Peyer's patch (tissue), 4 donors: ENCODE measurements around the gene CDH23. TPM values are rescaled to one million over a fixed set of nuclear protein-coding genes. Genes with fewer than 3 reads are reported as not detected.
A peak's percentile ranks its signal among the peaks of the same experiment; 100 is the strongest.

ENCODE experiments used
- DNase-seq, 3 donors: peaks; one replicate each; pipeline ENCODE4 v3.0.0-alpha.2; 2017 to 2019
- H3K27ac ChIP-seq, 4 donors: fragments of 200-600 bp; sonication (generic); one replicate each; pipeline ENCODE4 v1.5.1; 2016 to 2019
- H3K27me3 ChIP-seq, 2 donors: fragments of 200-600 bp; sonication (generic); one replicate each; pipeline ENCODE4 v1.5.1; 2019
- H3K36me3 ChIP-seq, 3 donors: fragments of 200-600 bp; sonication (generic); one replicate each; pipeline ENCODE4 v1.5.1; 2016 to 2019
- H3K4me1 ChIP-seq, 4 donors: fragments of 200-600 bp; sonication (generic); one replicate each; pipeline ENCODE4 v1.5.1; 2016 to 2019
- H3K4me3 ChIP-seq, 4 donors: fragments of 200-600 bp; sonication (generic); 1 replicate in 3 of 4; 2 replicates in 1 of 4; pipeline ENCODE4 v1.5.1; 2016 to 2019; ENCODE audit warnings: mild to moderate bottlenecking in 1 of 4
- H3K9me3 ChIP-seq, 4 donors: fragments of 200-600 bp; sonication (generic); one replicate each; pipeline ENCODE4 v1.5.1; 2016 to 2019; ENCODE audit warnings: mild to moderate bottlenecking in 1 of 4
- POLR2A ChIP-seq, 2 donors: fragments of 450-650 bp; IDR thresholded peaks; one replicate each; pipeline ENCODE4 v1.5.1; 2017; ENCODE audit warnings: antibody characterized with exemption in 2 of 2, mild to moderate bottlenecking in 2 of 2, moderate library complexity in 2 of 2
- total RNA-seq, 4 donors: library from RNA; depleted of rRNA; stranded (reverse); fragments of >200 nt; gene quantifications; one replicate each; pipeline ENCODE4 v1.1.0, GENCODE V29; 2016
- TF ChIP-seq, protein P1 (sequence below), 6 experiments: fragments of 450-650 bp in 4 of 6; fragments of 200-600 bp in 2 of 6; sonication (generic) in 1 of 6; IDR thresholded peaks; one replicate each; pipeline ENCODE4 v1.5.1; 2017 to 2019; ENCODE audit warnings: antibody characterized with exemption in 6 of 6, mild to moderate bottlenecking in 3 of 6, moderate library complexity in 1 of 6

Gene CDH23
- total RNA-seq, 4 donors from 2014 or later = 3.2 to 9.9 (median 5.4) TPM

DNA sequence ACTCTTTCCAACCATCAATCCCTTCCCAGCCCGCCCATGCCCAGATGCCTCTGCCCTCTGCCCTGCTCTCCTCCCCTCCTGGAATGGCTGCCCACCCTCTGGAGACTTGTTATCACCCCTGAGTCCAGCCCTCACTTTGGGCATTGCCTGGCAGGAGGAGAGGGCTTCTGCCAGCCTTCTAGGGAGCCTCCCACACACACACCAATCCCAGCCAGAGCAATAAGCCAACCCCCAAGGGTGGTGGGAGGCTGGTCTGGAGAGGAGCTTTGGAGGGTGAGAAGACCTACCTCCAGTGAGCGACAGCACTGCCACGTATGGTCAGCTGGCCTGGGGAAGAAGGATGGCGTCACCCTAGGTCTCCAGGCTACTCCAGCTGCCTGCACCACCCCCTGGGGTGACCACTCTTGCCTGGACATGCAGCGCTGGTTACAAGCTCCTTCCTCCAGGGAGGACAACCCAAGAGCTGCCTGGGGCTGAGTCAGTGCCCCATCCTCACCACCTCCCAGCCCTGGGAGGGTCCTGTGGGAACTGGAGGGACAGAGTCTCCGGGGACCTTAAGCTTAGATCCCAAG, 314.4 kb downstream of the CDH23 start:
- no peak for DNase-seq
- Histone ChIP-seq H3K36me3 (no peaks in the 10 kb centered on the region), H3K27me3 (no peaks in the 10 kb centered on the region), H3K4me3 (no peak overlapping the region), H3K27ac (no peak overlapping the region), H3K4me1 (peaks cover 5 to 37% (median 32%) of the 10 kb centered on the region in 4 donors), H3K9me3 (no peaks in the 10 kb centered on the region)
- TF ChIP-seq, protein P1, sequence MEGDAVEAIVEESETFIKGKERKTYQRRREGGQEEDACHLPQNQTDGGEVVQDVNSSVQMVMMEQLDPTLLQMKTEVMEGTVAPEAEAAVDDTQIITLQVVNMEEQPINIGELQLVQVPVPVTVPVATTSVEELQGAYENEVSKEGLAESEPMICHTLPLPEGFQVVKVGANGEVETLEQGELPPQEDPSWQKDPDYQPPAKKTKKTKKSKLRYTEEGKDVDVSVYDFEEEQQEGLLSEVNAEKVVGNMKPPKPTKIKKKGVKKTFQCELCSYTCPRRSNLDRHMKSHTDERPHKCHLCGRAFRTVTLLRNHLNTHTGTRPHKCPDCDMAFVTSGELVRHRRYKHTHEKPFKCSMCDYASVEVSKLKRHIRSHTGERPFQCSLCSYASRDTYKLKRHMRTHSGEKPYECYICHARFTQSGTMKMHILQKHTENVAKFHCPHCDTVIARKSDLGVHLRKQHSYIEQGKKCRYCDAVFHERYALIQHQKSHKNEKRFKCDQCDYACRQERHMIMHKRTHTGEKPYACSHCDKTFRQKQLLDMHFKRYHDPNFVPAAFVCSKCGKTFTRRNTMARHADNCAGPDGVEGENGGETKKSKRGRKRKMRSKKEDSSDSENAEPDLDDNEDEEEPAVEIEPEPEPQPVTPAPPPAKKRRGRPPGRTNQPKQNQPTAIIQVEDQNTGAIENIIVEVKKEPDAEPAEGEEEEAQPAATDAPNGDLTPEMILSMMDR (IDR thresholded peaks at IDR 0.05) = no peak
- no peak for TF ChIP-seq POLR2A (IDR thresholded peaks at IDR 0.05)

DNA sequence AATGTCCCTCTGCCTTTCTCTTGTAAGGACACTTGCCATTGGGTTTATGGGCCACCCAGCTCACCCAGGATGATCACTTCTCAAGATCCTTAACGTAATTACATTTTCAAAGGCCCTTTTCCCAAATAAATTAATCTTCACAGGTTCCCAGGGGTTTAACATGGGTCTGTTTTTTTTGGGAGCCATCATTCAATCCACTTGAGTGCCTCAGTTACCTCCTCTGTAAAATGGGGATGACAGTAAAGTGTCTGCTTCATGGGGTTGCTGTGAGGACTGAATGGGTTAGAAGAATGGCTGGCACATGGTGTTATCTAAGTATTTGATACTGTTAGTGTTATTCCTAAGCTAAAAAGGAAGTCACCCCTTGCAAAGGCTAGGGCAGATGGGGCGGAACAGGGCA, 315.4 kb downstream of the CDH23 start:
- H3K9me3 ChIP-seq = no peaks in the 10 kb centered on the region
- peaks cover 5 to 37% (median 32%) of the 10 kb centered on the region in 4 donors for H3K4me1 ChIP-seq
- no peak overlapping the region for H3K4me3 ChIP-seq
- TF ChIP-seq, protein P1 (IDR thresholded peaks at IDR 0.05) = no peak
- no peak for TF ChIP-seq POLR2A (IDR thresholded peaks at IDR 0.05)
- H3K27me3 ChIP-seq = no peaks in the 10 kb centered on the region
- no peaks in the 10 kb centered on the region for H3K36me3 ChIP-seq
- H3K27ac ChIP-seq = peak overlapping the region; percentile 67 to 88 (median 78)
- no peak for DNase-seq

DNA sequence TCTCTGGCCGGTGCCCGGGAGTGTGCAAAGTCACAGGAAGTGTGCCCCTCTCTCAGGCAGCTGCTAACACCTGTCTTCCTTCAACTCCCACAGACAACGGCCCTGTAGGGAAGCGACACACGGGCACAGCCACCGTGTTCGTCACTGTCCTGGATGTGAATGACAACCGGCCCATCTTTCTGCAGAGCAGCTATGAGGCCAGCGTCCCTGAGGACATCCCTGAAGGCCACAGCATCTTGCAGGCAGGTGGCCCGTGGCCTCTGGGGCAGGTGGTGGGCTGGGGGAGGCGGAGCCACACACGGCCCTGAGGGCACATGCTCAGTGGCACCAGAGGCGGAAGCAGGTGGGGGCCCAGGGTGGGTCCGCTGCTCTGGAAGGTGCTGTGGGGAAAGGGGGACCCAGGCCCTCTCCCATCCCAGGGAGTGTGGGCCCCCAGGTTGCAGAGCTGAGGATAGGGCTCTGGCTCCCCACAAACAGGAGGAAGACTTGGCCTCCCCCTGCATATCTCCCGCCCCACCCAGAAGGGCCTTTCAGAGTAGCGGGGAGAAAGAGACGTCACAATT, 315.9 kb downstream of the CDH23 start:
- TF ChIP-seq, protein P1 (IDR thresholded peaks at IDR 0.05) = no peak
- TF ChIP-seq POLR2A (IDR thresholded peaks at IDR 0.05) = no peak
- peak in 1 of 3 donors; percentile 34 for DNase-seq
- H3K36me3 ChIP-seq = no peaks in the 10 kb centered on the region
- H3K4me3 ChIP-seq = no peak overlapping the region
- no peaks in the 10 kb centered on the region for H3K27me3 ChIP-seq
- peak overlapping the region; percentile 67 to 88 (median 78) for H3K27ac ChIP-seq
- H3K4me1 ChIP-seq = peaks cover 5 to 37% (median 32%) of the 10 kb centered on the region in 4 donors
- H3K9me3 ChIP-seq = no peaks in the 10 kb centered on the region

DNA sequence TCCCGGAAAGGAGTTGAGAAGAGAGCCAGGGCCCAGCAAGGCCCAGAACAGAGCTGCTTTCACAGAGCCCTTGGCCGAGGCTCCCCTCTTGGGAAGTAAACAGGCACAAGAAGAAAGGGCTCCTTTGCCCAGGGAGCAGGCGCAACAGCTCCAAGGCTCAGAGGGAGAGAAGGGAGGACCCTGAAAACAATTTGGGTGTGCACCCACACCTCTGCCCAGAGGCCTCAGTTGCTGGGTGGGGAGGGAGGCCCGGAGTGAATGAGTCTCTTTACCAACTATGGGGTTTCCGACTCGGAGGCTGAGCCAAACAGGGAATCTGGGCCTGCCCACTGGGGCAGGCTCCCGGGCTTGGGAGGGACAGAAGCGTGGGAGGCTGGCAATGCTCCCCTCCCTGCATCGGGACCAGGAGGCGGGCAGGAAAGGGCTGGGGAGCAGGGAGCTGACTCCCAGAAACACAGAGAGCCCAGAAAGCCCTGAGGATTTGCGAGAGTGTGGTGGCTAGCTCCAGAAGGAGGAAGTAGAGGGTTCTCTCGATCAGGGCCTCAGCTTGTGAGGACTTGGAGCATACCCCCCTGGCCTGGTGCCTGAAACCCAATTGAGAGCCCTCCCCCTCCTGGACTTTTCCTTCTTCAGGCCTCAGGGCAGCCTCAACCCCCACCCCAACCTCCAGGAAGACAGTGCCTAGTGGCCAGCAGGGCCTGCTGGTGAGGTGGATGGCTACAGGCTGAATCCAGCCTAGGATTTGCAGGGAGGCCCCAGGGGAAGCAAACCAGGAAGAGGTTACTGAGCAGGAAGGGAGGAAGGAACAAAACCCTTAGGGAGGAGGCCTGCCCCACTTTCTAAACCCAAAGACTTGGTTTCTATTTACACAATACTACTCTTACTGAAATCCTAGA, 316.7 kb downstream of the CDH23 start:
- Histone ChIP-seq H3K4me3 (no peak overlapping the region), H3K27ac (peak overlapping the region; percentile 67 to 88 (median 78)), H3K4me1 (peaks cover 5 to 35% (median 30%) of the 10 kb centered on the region in 4 donors), H3K9me3 (no peaks in the 10 kb centered on the region), H3K36me3 (no peaks in the 10 kb centered on the region), H3K27me3 (no peaks in the 10 kb centered on the region)
- DNase-seq = peak in 2 of 3 donors; percentile 32 to 75
- no peak for TF ChIP-seq POLR2A (IDR thresholded peaks at IDR 0.05)
- TF ChIP-seq, protein P1 (IDR thresholded peaks at IDR 0.05) = peak in 1 of 6 experiments; percentile 22

DNA sequence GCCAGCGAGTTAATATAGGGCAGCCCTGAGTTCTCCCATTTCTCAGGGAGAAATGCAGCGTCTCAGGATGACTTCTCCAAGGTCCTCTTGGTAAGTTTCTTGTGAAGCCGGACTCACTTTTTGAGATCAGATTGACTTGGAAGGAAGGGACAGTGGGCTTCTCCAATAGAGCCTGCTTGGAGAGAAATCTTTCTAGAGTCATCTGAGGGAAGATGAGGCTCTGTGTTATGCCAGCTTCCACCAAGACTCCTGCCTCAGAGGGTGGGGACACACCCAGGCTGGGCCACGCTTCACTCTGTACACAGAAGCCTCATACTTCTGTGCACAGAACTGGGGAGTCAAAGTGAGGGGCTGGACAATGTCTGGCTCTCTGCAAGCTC, 317.3 kb downstream of the CDH23 start:
- Histone ChIP-seq H3K4me3 (no peak overlapping the region), H3K27me3 (no peaks in the 10 kb centered on the region), H3K9me3 (no peaks in the 10 kb centered on the region), H3K36me3 (no peaks in the 10 kb centered on the region), H3K27ac (peak overlapping the region; percentile 67 to 88 (median 78)), H3K4me1 (peaks cover 5 to 33% (median 29%) of the 10 kb centered on the region in 4 donors)
- TF ChIP-seq, protein P1 (IDR thresholded peaks at IDR 0.05) = no peak
- TF ChIP-seq POLR2A (IDR thresholded peaks at IDR 0.05) = no peak
- DNase-seq = no peak
